SK-MEL-5 (cell line): ENCODE results near the gene ANO4. TPM values are rescaled to one million over a fixed set of nuclear protein-coding genes. Genes with fewer than 3 reads are reported as not detected.
A peak's percentile ranks its signal among the peaks of the same experiment; 100 is the strongest.
"Not testable (repeated sequence)": the region's sequence is repeated elsewhere in the genome, so short reads cannot be mapped to it uniquely, and the experiment has no call there.

Experiments
- DNase-seq: peaks from one replicate; pipeline ENCODE4 v3.0.0-alpha.2; 2016; ENCODE audit warnings: low read depth, low spot score
- in situ Hi-C: cut with HindIII; loops from 2 replicates; pipeline ENCODE4 v1.10.0; 2016; ENCODE audit warnings: low sequenced_read_pairs, high pct_unique_total_duplicates, low pct_unique_long_range_greater_than_20kb
- total RNA-seq: library from RNA; depleted of rRNA; stranded (reverse); fragments of >200 nt; shearing (Covaris generic); gene quantifications from 2 replicates; pipeline ENCODE4 v1.2.3, GENCODE V29; 2014

Gene ANO4
- total RNA-seq, 1 experiment from 2014 or later = 30.6 TPM

DNA sequence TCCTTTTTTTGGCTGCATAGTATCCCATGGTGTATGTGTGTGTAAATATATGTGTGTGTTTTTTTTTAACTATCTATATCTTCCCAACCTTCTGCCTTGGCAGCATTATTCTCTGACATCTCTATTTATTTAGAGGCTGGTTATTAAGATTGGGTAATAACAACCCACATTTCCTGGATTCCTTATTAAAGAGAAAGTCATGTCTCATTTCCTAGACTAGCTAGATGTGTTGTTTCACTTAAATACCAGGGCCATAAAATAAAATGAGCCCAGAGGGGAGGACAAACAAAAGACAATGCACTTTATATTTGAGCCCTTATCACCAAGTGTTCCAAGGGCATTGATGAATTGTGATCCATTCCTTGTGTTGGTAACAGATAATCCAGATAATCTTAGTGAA, 246.4 kb downstream of the ANO4 start:
- DNase-seq = no peak
- in situ Hi-C loops = no loop called here

GRCh38 chr12:101042211-101042610, 247.6 kb downstream of the ANO4 start:
- in situ Hi-C loops = no loop called here
- no peak for DNase-seq

DNA sequence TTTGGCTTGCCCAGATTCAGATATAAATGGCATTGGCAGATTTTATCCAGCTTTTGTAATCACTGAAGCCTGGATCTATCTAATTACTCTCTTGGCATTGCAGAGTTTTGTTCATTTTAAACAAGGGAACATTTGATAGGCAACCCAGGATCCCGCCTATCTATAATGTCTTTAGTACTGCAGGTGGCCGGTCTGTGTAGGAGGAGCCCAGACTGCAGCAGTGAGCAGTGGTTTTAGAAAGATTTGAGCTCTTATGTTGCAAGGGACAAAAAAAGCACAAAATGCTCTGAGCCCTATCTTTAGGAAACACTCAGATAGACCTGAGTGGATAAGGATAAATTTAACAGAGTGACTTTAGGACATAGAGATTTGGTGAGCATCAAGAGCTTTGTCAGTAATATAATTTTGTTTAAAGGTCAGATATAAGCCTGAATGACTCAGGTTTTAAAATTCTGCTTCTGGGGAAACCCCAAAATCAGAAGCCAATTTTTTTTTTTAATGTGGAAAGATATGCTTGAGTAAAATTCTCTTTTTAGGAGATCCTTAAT, 250.0 kb downstream of the ANO4 start:
- DNase-seq = no peak
- in situ Hi-C loops = no loop called here

- in situ Hi-C loops = no loop called here
- no peak for DNase-seq
These were observed 251.2 kb downstream of the ANO4 start for GRCh38 chr12:101045486-101046464.

DNA sequence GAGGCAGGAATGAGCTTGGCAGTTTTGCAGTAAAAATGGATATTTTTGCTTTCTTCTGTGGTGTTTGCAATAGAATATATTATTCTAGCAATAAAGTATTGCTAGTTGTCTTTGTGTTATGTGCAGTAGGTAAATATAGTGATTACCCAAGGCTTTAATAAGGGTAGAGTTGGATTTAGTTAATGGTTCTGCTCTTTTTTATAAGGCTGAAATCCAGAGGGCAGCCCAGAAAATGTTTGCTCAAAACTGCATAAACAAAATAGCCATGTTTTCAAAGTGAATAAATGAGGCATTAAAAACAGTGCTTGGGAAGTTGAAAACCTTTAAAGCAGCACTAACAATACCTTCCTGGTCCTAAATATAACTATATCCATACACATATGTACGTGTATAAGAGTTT, 253.1 kb downstream of the ANO4 start:
- in situ Hi-C loops = no loop called here
- DNase-seq = no peak

DNA sequence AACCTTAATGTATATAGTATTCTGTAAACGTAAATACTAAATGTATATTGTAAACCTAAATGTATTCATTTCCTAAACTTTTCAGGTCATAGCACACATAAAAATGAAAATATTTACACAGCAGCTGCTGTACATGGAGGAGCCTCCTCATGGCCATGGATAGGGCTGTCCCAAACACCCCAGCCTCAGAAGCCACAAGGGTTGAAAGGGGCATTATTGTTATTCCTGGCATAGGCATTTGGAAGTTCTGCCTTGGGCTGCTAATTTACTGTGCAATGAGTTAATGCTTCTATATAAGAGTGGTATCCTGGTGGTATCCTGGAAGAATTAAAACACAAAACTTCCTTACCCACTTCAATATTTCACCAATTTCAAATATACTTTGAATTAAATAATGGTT, 256.1 kb downstream of the ANO4 start:
- in situ Hi-C loops = no loop called here
- no peak for DNase-seq

DNA sequence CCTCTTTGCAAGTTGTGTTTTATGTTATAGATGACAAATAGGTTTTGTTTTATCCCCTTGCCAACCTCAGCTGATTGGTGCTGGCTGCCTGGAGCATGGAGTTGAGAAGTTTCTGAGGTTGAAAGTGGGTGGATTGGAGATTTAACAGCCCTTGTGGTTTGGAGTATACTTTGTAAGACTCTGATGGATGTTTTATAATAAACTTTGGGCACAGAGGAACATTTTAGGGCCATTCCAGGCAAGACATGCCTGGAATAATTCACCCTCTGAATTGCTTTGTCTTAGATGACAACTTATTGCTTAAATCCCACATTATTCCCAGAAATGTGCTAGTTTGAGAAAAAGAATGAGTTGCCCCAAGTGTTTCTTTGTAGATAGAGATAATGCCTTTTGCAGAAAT, 256.6 kb downstream of the ANO4 start:
- no peak for DNase-seq
- in situ Hi-C loops = no loop called here

DNA sequence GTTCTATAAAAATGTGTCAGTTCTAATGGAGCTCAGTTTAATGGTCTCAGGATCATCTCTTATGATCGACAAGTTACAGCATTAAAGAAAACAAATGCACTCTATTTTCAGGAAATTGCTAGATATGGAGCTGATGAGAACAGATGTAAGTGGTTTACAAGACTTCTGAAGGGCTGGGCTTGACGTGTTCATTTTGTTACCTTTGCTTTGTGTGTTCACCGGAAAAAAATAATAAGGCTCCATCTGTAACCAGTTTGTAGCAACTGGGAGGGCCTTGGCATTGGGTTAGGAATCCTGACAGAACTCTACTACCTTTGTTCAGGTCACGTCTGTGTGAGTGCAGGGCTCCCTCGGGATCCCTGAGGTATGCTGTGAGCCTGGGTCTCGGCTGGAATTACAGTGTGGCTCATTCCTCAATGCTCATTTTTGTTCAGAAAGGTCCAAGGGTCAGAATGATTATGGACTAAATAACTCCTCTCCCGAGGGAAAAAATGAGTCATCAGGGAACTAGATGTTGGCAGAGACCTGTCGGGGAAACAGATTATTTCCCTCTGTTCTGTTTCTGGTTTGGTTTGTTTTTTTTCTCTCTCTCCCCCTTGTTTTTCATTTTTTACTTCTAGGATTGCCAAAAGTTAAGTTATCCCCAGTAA, 257.4 kb downstream of the ANO4 start:
- DNase-seq = peak; percentile 61
- in situ Hi-C loops = no loop called here

DNA sequence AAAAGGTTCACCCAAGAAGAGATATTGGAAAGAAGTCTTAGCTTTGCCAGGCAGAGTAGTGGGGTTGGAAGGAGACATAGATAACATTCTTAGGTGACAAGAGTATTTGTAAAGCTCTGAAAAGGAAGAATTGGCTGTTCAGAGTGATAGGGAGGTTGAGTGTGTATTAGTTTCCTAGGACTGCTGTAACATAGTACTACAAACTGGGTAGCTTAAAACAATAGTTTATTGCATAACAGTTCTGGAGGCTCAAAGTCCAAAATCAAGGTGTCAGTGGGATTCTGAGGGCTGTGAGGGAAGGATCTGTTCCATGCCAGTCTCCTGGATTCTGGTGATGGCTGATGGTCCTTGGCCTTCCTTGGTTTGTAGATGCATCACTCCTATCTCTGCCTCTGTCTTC, 258.6 kb downstream of the ANO4 start:
- in situ Hi-C loops = no loop called here
- no peak for DNase-seq

DNA sequence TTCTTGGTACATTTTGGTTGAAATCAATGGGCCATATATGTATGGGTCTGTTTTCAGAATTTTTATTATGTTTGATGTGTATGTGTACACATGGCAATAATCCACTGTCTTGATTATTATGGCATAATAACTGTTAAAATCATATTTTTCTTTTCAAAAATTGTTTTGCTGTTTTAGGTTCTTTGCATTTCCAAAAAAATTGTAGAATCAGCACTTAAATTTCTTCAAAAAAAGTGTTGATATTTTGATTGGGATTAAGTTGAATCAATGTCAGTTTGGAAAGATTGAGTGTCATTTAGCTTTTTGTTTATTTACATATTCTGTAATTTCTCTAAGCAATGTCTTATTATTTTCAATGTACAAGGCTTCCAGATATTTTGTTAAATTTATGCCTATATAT, 261.4 kb downstream of the ANO4 start:
- DNase-seq = no peak

GRCh38 chr12:101062508-101062907, 267.9 kb downstream of the ANO4 start:
- DNase-seq, in situ Hi-C loops: not testable (repeated sequence)

More for the DNA sequence above, 261.4 kb downstream of the ANO4 start:
- in situ Hi-C loops = no loop called here

GRCh38 chr12:101064721-101065120, 270.1 kb downstream of the ANO4 start:
- in situ Hi-C loops = no loop called here
- no peak for DNase-seq

DNA sequence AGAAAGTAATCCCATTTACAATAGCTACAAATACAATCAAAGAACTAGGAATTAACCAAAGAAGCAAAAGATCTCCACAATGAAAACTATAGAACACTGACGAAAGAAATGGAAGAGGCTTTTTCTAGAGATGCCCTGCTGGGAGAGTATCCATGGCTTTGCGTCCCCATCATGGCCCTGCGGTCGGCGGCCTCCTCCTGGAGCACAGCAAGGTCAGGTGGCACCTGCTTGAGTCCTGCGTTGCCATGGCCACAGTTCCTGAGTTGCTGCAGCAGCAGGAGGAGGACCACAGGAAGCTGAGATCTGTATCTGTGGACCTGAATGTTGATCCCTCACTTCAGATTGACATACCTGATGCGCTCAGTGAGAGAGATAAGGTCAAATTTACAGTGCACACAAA, 271.9 kb downstream of the ANO4 start:
- no peak for DNase-seq
- in situ Hi-C loops = no loop called here

- in situ Hi-C loops = no loop called here
- no peak for DNase-seq
These were observed 273.8 kb downstream of the ANO4 start for GRCh38 chr12:101068402-101068801.

DNA sequence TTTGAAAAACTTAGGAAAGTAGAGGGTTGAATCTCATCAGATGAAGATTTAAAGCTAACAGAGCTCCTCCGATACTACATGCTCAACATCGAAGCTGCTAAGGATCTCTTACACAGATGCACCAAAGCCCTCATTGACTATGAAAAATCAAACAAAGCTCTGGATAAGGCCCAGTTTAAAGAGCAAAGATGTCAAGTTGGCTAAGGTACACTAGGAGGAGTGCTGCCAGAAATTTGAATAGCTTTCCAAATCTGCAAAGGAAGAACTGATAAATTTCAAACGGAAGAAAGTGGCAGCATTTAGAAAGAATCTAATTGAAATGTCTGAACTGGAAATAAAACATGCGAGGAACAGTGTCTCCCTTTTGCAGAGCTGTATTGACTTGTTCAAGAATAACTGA, 274.3 kb downstream of the ANO4 start:
- DNase-seq = no peak
- in situ Hi-C loops = no loop called here

GRCh38 chr12:101074940-101075680, 280.5 kb downstream of the ANO4 start:
- no peak for DNase-seq
- in situ Hi-C loops = no loop called here

DNA sequence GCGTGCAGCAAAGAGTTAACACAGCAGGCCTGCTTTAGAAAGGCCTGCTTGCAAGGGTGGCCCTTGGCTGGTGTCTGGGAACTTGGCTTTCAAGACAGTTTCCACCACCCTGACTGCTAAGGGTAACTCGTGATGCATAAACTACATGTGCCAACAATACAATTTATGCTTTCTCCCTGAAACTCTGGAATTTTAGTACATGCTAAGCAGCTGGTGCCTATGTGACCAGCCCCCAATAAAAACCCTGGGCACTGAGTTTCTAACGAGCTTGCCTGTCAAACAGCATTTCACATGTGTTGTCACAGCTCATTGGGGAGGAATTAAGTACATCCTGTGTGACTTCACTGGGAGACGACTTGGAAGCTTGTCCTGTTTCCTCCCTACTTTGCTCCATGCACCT, 282.3 kb downstream of the ANO4 start:
- peak; percentile 32 for DNase-seq
- in situ Hi-C loops = no loop called here
